Right lobe of liver (tissue), 6 donors: ENCODE data around the gene DCST1. TPM values are rescaled to one million over a fixed set of nuclear protein-coding genes. Genes with fewer than 3 reads are reported as not detected.
A peak's percentile ranks its signal among the peaks of the same experiment; 100 is the strongest.

Experiments used
- ATAC-seq, 4 donors: fragments of 200-7000 bp; cut with Tn5 transposase; one replicate each; pipeline ENCODE4 v1.9.1; 2020; ENCODE audit warnings: mild to moderate bottlenecking in 4 of 4, moderate library complexity in 4 of 4
- DNase-seq, 3 donors: peaks; one replicate each; pipeline ENCODE4 v3.0.0-alpha.2; 2020
- H3K27ac ChIP-seq, 3 donors: fragments of 200-600 bp; one replicate each; pipeline ENCODE4 v1.8.0; 2022
- H3K27me3 ChIP-seq, 2 donors: fragments of 200-600 bp; one replicate each; pipeline ENCODE4 v1.8.0; 2022
- H3K36me3 ChIP-seq, 4 donors: fragments of 200-600 bp; sonication (generic) in 1 of 4; one replicate each; pipeline versions ENCODE4 v1.5.1 to v1.8.0; 2017 to 2022; ENCODE audit warnings: control low read depth in 1 of 4
- H3K4me1 ChIP-seq, 4 donors: fragments of 200-600 bp; sonication (generic) in 1 of 4; one replicate each; pipeline versions ENCODE4 v1.5.1 to v1.8.0; 2017 to 2022; ENCODE audit warnings: control low read depth in 1 of 4
- H3K4me3 ChIP-seq, 3 donors: fragments of 200-600 bp; one replicate each; pipeline ENCODE4 v1.8.0; 2022
- H3K9me3 ChIP-seq, 4 donors: fragments of 200-600 bp; sonication (generic) in 1 of 4; one replicate each; pipeline versions ENCODE4 v1.5.1 to v1.8.0; 2017 to 2022; ENCODE audit warnings: control low read depth in 1 of 4
- POLR2A ChIP-seq: fragments of 450-650 bp; IDR thresholded peaks from one replicate; pipeline ENCODE4 v1.6.1; 2017; ENCODE audit warnings: antibody characterized with exemption, mild to moderate bottlenecking
- WGBS: methylation state at CpG from one replicate; pipeline ENCODE4 v1.1.6; 2018; ENCODE audit warnings: low coverage, low lambda C conversion rate; ENCODE audit not compliant: insufficient coverage; ENCODE audit errors: missing lambda C conversion rate; 5-methylcytosine and 5-hydroxymethylcytosine counted together
- intact Hi-C, 2 donors: fragments of 100-400 bp; cut with DNase I; formaldehyde crosslinking; loops; one replicate each; pipeline versions ENCODE4 v1.11.2 to v1.14.1; 2022
- total RNA-seq, 6 experiments: library from RNA; depleted of rRNA in 2 of 6; stranded (reverse); fragments of >200 nt in 2 of 6; fragmentation: NEBNext Ultra II Directional in 3 of 6; extraction: Animal tissue kit (Norgen Biotek cat#: 25700) in 3 of 6; gene quantifications; one replicate each; pipeline versions ENCODE4 v1.1.0 to v1.2.4, GENCODE V29; 2016 to 2023
- TF ChIP-seq, protein P1 (sequence below), 4 donors: fragments of 200-600 bp in 3 of 4; fragments of 450-650 bp in 1 of 4; IDR thresholded peaks; one replicate each; pipeline versions ENCODE4 v1.5.1 to v1.8.0; 2016 to 2022; ENCODE audit warnings: antibody characterized with exemption in 4 of 4, mild to moderate bottlenecking in 2 of 4
- donor health status: DM: no; HTN: yes; CAD: no.
- donor health status: DM: no; HTN: no; CAD: no.
- donor health status: DM: no; HTN: no; CAD: no.
- donor health status: DM: no; HTN: yes; CAD: no.
- donor health status: DM: no; HTN: yes; CAD: no.

Gene DCST1
- total RNA-seq, 6 experiments from 2014 or later: not detected

DNA sequence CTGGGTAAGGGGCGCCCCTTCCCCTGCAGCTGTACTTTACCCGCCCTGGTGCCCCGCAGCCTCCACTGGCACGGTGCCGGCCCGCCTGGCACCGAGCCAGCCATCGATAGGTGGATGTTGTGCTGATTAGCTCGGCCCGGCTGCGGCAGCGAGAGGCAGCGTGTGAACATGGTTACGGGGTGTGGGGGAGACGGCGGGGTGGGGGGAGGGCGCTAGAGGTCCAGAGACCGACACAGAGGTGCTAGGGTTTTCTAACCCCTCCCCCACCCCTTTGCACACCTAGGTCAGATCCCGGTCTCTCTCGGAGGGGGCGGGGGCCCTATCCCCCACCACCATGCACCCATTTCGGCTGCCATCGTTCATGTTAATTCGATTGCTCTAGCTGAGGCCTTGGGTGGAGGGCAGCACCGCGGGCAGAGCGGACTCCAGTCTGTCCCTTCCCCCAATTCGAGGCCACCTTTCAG is 36.6 kb downstream of the DCST1 start:
- no peak for DNase-seq
- H3K4me3 ChIP-seq: no peak overlapping the region
- 24% methylated on average over 7 of the region's 28 CpGs for WGBS
- H3K27ac ChIP-seq: no peak overlapping the region
- peak in 1 of 4 donors; percentile 21 for ATAC-seq
- intact Hi-C loops: no loop called here
- H3K4me1 ChIP-seq: peaks cover 0 to 12% (median 0%) of the 10 kb centered on the region in 4 donors
- no peaks in the 10 kb centered on the region for H3K36me3 ChIP-seq
- no peak for TF ChIP-seq POLR2A
- TF ChIP-seq, protein P1, sequence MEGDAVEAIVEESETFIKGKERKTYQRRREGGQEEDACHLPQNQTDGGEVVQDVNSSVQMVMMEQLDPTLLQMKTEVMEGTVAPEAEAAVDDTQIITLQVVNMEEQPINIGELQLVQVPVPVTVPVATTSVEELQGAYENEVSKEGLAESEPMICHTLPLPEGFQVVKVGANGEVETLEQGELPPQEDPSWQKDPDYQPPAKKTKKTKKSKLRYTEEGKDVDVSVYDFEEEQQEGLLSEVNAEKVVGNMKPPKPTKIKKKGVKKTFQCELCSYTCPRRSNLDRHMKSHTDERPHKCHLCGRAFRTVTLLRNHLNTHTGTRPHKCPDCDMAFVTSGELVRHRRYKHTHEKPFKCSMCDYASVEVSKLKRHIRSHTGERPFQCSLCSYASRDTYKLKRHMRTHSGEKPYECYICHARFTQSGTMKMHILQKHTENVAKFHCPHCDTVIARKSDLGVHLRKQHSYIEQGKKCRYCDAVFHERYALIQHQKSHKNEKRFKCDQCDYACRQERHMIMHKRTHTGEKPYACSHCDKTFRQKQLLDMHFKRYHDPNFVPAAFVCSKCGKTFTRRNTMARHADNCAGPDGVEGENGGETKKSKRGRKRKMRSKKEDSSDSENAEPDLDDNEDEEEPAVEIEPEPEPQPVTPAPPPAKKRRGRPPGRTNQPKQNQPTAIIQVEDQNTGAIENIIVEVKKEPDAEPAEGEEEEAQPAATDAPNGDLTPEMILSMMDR (IDR thresholded peaks at IDR 0.05): no peak
- H3K9me3 ChIP-seq: no peaks in the 10 kb centered on the region
- H3K27me3 ChIP-seq: no peaks in the 10 kb centered on the region

DNA sequence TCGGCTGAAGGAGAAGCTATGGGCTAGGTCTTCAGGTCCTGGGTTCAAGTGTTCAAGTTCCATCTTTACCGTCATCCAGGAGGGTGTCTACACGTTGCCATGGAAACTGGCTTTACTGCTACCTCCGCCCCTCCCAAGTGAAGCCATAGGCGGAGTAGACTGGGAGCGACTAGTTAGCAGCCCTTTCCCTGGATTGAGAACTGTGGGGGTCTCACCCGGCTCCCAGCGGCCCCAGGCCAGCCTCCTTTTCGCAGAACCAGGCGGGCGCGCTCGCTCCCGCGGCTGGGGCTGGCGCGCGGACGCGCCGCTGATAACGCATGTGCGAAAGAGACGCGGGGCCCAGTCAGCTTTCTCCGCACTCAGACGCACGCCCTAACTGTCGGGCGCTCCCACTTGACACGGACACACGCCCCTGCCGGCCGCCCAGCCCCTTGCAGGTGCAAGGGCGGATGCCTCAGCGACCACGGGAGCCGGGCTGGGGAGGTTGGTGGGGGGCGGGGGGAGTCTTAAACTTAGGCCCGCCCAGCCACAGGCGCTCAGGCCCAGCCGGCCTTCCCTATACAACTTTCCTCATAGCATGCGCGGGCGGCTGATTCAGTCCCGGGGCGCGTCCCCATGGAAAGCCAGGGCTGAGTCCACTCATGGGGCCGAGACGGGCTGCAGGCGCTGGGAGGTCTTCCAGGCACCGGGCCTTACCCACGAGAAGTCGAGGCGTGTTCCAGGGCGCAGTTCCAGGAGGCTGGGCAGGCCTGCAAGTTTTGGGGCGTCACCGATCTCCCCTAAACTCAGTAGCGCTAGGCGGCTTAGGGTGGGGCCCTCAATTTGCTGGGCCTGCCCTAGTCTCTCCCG is 37.3 kb downstream of the DCST1 start:
- WGBS: 13% methylated on average over 3 of the region's 61 CpGs
- H3K27ac ChIP-seq: no peak overlapping the region
- TF ChIP-seq, protein P1 (IDR thresholded peaks at IDR 0.05): peak; percentile 15 to 31 (median 26)
- no peak for TF ChIP-seq POLR2A

DNA sequence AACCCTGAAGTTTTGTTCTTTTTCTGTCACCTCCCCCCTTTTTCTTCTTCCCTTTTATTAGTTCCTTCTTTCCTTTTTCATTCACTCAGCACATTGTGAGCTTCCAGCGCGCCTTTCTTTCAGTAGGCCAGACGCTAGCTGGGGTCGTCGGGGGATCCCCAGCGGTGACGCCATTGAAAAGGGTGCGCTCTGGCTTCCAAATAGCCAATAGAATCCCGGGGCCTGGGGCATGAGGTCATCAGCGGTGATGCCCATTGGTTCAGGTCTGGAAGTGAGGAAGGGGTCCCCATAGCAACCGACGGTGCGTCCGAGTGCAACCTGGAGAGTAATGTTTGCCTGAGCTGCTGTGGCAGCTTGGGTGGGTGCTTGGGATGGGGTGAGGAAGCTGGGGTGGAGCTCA is 38.1 kb downstream of the DCST1 start:
- WGBS: 44% methylated on average over 12 of the region's 14 CpGs
- peaks cover 0 to 12% (median 0%) of the 10 kb centered on the region in 4 donors for H3K4me1 ChIP-seq
- ATAC-seq (no peak), DNase-seq (peak in 1 of 3 donors; percentile 42)
- no peak overlapping the region for H3K4me3 ChIP-seq
- H3K27me3 ChIP-seq: no peaks in the 10 kb centered on the region
- TF ChIP-seq POLR2A: no peak
- TF ChIP-seq, protein P1 (IDR thresholded peaks at IDR 0.05): no peak
- intact Hi-C loops: no loop called here
- H3K27ac ChIP-seq: no peak overlapping the region
- no peaks in the 10 kb centered on the region for H3K9me3 ChIP-seq
- no peaks in the 10 kb centered on the region for H3K36me3 ChIP-seq

More for the DNA sequence above, 37.3 kb downstream of the DCST1 start:
- Histone ChIP-seq H3K27me3 (no peaks in the 10 kb centered on the region), H3K9me3 (no peaks in the 10 kb centered on the region), H3K36me3 (no peaks in the 10 kb centered on the region), H3K4me1 (peaks cover 0 to 12% (median 0%) of the 10 kb centered on the region in 4 donors), H3K4me3 (peak overlapping the region; percentile 38 to 46 (median 41))
- intact Hi-C loops: no loop called here
- peak in 2 of 3 donors; percentile 70 to 71 for DNase-seq
- peak; percentile 66 to 83 (median 80) for ATAC-seq

DNA sequence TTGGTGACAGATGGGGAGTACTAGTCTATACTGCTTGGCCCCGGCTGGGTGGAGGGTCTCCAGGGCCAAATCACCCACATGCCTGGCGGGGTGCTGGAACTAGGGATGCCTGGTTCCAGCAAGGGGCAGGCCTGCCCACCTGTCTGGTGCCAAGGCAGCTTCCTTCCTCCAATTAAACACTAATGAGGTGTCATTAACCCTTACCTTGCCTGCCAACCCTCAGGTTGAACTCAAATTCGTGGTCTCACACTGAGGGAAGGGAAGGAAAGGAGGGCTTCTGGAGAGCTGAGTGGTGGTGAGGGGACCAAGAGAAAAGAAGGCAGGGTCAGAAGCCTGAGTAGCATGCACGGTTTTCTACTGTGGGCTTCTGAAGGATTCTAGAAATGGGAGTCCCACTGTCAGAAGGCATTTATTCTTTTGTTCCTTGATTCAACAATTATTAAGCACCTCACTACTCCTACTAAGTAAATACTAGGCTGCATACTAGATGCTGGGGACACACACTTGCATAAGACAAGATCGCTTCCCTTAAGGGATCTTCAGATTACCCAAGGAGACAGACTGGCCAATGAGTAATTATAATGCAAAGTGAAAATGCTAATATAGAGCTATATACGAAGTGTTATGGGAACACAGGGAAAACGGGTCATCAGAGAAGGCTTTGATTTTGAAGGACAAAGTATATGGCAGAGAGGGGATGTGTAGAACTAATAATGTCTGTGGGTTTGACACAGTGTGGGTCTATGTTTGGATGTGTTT is 39.1 kb downstream of the DCST1 start:
- Histone ChIP-seq H3K4me3 (no peak overlapping the region), H3K27me3 (no peaks in the 10 kb centered on the region), H3K4me1 (peaks cover 0 to 12% (median 0%) of the 10 kb centered on the region in 4 donors), H3K36me3 (no peaks in the 10 kb centered on the region), H3K27ac (no peak overlapping the region), H3K9me3 (no peaks in the 10 kb centered on the region)
- ATAC-seq: no peak
- 64% methylated on average over 6 of the region's 7 CpGs for WGBS
- DNase-seq: peak in 1 of 3 donors; percentile 24
- TF ChIP-seq, protein P1 (IDR thresholded peaks at IDR 0.05): no peak
- TF ChIP-seq POLR2A: no peak
- intact Hi-C loops: no loop called here
